ENCODE results near the gene OSBPL10. TPM values are rescaled to one million over a fixed set of nuclear protein-coding genes. Genes with fewer than 3 reads are reported as not detected.

The OSBPL10 gene
- total RNA-seq, 1 donor from 2014 or later: 6.4 TPM

DNA sequence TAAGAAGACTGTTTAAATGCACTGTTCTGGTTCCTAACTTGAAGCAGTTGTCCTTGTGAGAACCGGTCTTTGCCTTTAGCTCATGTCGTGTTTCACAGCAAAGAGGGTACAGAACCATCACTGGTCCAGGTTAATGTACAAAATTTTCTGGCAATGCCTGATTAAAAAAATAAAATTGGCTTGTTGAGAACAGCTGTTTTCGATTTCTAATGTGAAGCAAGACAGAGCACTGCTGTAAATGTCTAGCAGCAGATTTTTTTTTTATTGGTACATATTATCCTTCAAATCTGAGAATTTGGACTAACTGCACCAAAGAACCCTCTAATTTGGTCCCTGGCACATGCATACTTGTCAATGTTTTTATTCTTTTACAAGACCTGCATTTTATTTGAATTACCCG, 345.0 kb downstream of the OSBPL10 start:
- Histone ChIP-seq H3K36me3 (peaks cover 36% of the 10 kb centered on the region), H3K27ac (replicated peaks) (peak overlapping the region; percentile 66), H3K4me3 (no peak overlapping the region), H3K4me1 (peaks cover 17% of the 10 kb centered on the region), H3K9me3 (replicated peaks) (no peaks in the 10 kb centered on the region), H3K27me3 (ENCODE audit: low read depth) (no peaks in the 10 kb centered on the region)
- TF ChIP-seq, protein P1, sequence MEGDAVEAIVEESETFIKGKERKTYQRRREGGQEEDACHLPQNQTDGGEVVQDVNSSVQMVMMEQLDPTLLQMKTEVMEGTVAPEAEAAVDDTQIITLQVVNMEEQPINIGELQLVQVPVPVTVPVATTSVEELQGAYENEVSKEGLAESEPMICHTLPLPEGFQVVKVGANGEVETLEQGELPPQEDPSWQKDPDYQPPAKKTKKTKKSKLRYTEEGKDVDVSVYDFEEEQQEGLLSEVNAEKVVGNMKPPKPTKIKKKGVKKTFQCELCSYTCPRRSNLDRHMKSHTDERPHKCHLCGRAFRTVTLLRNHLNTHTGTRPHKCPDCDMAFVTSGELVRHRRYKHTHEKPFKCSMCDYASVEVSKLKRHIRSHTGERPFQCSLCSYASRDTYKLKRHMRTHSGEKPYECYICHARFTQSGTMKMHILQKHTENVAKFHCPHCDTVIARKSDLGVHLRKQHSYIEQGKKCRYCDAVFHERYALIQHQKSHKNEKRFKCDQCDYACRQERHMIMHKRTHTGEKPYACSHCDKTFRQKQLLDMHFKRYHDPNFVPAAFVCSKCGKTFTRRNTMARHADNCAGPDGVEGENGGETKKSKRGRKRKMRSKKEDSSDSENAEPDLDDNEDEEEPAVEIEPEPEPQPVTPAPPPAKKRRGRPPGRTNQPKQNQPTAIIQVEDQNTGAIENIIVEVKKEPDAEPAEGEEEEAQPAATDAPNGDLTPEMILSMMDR (IDR thresholded peaks at IDR 0.05; ENCODE audit: borderline replicate concordance): no peak
- DNase-seq: no peak
- intact Hi-C loops (cut with micrococcal nuclease): no loop called here

DNA sequence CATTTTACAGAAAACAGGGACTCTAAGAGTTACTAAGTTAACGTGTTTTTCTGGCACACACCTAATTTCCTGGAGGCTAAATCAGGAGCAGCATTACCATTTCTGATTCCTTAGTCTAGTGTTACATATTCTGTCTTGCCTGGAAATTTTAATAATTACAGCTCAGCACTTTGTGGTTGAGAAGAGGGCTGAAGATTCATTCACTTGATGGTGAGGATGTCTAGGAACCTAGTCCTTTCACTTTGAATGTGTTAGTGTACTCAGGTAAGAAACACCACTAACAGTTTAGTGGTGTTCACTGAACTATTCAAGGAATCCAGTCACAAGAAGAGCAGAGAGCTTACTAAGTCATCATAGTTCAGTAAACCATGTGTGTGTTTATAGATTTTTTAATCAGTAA, 345.5 kb downstream of the OSBPL10 start:
- Histone ChIP-seq H3K27me3 (ENCODE audit: low read depth) (no peaks in the 10 kb centered on the region), H3K4me1 (peaks cover 17% of the 10 kb centered on the region), H3K36me3 (peaks cover 41% of the 10 kb centered on the region), H3K4me3 (no peak overlapping the region), H3K9me3 (replicated peaks) (no peaks in the 10 kb centered on the region), H3K27ac (replicated peaks) (peak overlapping the region; percentile 66)
- intact Hi-C loops (cut with micrococcal nuclease): no loop called here
- no peak for DNase-seq
- TF ChIP-seq, protein P1 (IDR thresholded peaks at IDR 0.05; ENCODE audit: borderline replicate concordance): no peak

DNA sequence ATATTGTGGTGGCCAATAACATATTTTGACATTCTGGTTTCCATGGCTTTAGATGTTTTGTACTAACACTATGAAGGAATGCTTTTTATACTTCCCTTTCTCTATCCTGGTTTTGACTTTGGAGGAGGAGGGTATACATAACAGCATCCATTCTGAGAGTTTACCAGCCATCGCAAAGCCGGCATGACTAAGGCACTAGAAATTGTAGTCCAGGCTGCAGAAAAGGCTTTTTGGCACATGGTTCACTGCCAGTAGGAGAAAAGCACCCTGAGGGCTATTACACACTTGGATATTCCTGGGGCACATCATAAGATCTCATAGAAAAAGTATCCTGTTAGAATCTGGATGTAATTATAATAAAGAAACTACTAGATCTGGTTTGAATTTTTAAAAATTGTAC, 346.6 kb downstream of the OSBPL10 start:
- H3K27ac ChIP-seq (replicated peaks): no peak overlapping the region
- intact Hi-C loops (cut with micrococcal nuclease): no loop called here
- TF ChIP-seq, protein P1 (IDR thresholded peaks at IDR 0.05; ENCODE audit: borderline replicate concordance): no peak
- peaks cover 52% of the 10 kb centered on the region for H3K36me3 ChIP-seq
- H3K4me3 ChIP-seq: no peak overlapping the region
- DNase-seq: no peak
- peaks cover 17% of the 10 kb centered on the region for H3K4me1 ChIP-seq
- no peaks in the 10 kb centered on the region for H3K9me3 ChIP-seq (replicated peaks)
- no peaks in the 10 kb centered on the region for H3K27me3 ChIP-seq (ENCODE audit: low read depth)

DNA sequence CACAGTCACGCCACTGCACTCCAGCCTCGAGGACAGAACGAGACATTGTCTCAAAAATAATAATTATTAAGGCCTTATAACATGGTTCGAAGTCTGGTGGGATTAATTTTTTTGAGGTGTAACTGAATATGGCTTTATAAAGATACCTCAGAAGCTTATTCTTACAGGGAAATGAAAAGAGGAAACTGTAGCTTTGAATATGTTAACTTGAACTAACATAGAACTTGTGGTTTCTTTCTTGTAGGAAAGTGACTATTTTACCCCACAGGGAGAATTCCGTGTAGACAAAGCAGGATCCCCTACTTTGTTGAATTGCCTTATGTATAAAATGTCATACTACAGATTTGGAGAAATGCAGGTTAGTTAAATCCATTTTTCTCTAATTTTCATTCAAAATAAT, 352.0 kb downstream of the OSBPL10 start:
- no peak overlapping the region for H3K4me3 ChIP-seq
- H3K36me3 ChIP-seq: peaks cover 67% of the 10 kb centered on the region
- H3K9me3 ChIP-seq (replicated peaks): no peaks in the 10 kb centered on the region
- intact Hi-C loops (cut with micrococcal nuclease): no loop called here
- H3K27ac ChIP-seq (replicated peaks): no peak overlapping the region
- DNase-seq: no peak
- no peaks in the 10 kb centered on the region for H3K27me3 ChIP-seq (ENCODE audit: low read depth)
- TF ChIP-seq, protein P1 (IDR thresholded peaks at IDR 0.05; ENCODE audit: borderline replicate concordance): no peak
- H3K4me1 ChIP-seq: no peaks in the 10 kb centered on the region

DNA sequence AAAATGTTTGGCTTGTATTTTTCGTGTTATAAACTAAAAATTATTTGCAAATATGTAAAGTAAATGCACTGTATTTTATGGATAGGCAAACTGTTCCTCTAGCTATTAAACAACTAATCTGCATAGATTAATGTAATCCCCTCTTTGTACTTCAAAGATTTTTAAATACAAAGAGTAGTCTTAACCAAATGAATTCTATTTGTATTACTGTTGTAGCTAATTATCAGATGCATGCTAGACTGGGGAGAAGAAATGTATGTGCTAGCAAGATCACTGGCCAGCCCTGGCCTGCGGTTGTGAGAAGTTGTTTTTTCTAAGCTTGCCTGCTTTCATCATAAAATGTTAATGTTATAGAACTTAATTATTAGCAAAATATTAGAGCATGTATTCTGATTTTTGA, 355.7 kb downstream of the OSBPL10 start:
- H3K27ac ChIP-seq (replicated peaks): no peak overlapping the region
- no peaks in the 10 kb centered on the region for H3K4me1 ChIP-seq
- H3K9me3 ChIP-seq (replicated peaks): no peaks in the 10 kb centered on the region
- intact Hi-C loops (cut with micrococcal nuclease): no loop called here
- no peaks in the 10 kb centered on the region for H3K27me3 ChIP-seq (ENCODE audit: low read depth)
- DNase-seq: no peak
- TF ChIP-seq, protein P1 (IDR thresholded peaks at IDR 0.05; ENCODE audit: borderline replicate concordance): no peak
- H3K4me3 ChIP-seq: no peak overlapping the region
- peaks cover 64% of the 10 kb centered on the region for H3K36me3 ChIP-seq

Data from left ventricle myocardium inferior (tissue), 1 donor.